Endothelial cell of umbilical vein (primary cell): ENCODE results near the gene NTF4.
"Not testable (repeated sequence)": the region's sequence is repeated elsewhere in the genome, so short reads cannot be mapped to it uniquely, and the experiment has no call there.

Experiments used
- POLR2A ChIP-seq: IDR thresholded peaks from 2 replicates; pipeline ENCODE4 v1.6.1; 2012; ENCODE audit warnings: low read depth, mild to moderate bottlenecking, control low read depth, low read length
- POLR2AphosphoS5 ChIP-seq: IDR thresholded peaks from 2 replicates; pipeline ENCODE4 v1.6.1; 2012; ENCODE audit warnings: low read depth, mild to moderate bottlenecking, control low read depth, low read length, moderate library complexity; ENCODE audit not compliant: insufficient read depth

DNA sequence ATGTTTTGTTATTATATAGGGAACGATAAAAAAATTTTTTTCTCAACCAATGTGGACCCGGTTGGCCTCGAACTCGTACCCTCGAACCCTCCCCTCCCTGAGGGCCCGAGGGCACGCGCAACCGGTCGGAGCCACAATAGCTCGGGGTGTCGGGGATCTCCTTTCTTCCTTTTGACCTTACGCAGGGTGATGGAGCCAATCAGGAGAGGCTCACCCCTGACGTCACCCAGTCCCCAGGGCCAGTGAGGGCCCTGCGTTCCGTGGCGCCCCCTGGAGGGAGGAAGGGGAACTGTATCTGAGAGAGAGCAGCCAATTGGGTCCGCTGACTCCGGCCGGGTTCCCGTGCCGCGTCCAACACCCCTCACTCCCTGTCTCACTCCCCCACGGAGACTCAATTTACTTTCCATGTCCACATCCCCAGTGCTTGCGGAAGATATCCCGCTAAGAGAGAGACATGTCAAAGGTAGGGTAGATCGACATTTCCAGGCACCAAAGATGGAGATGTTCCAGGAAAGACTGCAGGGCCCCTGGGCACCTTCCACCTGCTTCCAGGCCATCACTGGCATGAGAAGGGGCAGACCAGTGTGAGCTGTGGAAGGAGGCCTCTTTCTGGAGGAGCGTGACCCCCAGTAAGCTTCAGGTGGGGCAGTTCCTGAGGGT, 32.8 kb downstream of the NTF4 start, which contains the start of gene CGB2:
- not testable (repeated sequence) for TF ChIP-seq POLR2AphosphoS5, POLR2A
